NB4 (cell line): Measurements from ENCODE around the gene CDK2.

Experiments used
- CTCF ChIP-seq: IDR thresholded peaks from one replicate; pipeline ENCODE4 v1.5.1; 2012; ENCODE audit warnings: low read depth, low read length
- MYC ChIP-seq: IDR thresholded peaks from 2 replicates; pipeline ENCODE4 v1.6.1; 2011; ENCODE audit warnings: low read depth, low read length
- POLR2A ChIP-seq: IDR thresholded peaks from 2 replicates; pipeline ENCODE4 v1.6.1; 2011; ENCODE audit warnings: mild to moderate bottlenecking; ENCODE audit not compliant: insufficient read length; ENCODE audit errors: extremely low read depth

GRCh38 chr12:55933799-55934742, 32.6 kb upstream of the CDK2 start:
- TF ChIP-seq CTCF: no peak
- no peak for TF ChIP-seq MYC
- TF ChIP-seq POLR2A: no peak
